Sciatic nerve (tissue), 2 donors: ENCODE results near the gene DUOX2. TPM values are rescaled to one million over a fixed set of nuclear protein-coding genes. Genes with fewer than 3 reads are reported as not detected.
"Not testable (repeated sequence)": the region's sequence is repeated elsewhere in the genome, so short reads cannot be mapped to it uniquely, and the experiment has no call there.

Source experiments
- ATAC-seq: fragments of 200-7000 bp; cut with Tn5 transposase; one replicate; pipeline ENCODE4 v1.9.1; 2020; ENCODE audit warnings: mild to moderate bottlenecking, moderate library complexity
- DNase-seq: peaks from one replicate; pipeline ENCODE4 v3.0.0-alpha.2; 2020; ENCODE audit warnings: low spot score
- intact Hi-C: fragments of 100-400 bp; cut with DNase I; formaldehyde crosslinking; loops from one replicate; pipeline ENCODE4 v1.14.2; 2022
- total RNA-seq: library from RNA; stranded (reverse); fragmentation: NEBNext Ultra II Directional; extraction: Animal tissue kit (Norgen Biotek cat#: 25700); gene quantifications from one replicate; pipeline ENCODE4 v1.2.1, GENCODE V29; 2021
- donor health status: DM: no; HTN: no; CAD: no.
- donor health status: DM: no; HTN: no; CAD: no.

Gene DUOX2
- total RNA-seq, 1 donor from 2014 or later, result 1.5 TPM

DNA sequence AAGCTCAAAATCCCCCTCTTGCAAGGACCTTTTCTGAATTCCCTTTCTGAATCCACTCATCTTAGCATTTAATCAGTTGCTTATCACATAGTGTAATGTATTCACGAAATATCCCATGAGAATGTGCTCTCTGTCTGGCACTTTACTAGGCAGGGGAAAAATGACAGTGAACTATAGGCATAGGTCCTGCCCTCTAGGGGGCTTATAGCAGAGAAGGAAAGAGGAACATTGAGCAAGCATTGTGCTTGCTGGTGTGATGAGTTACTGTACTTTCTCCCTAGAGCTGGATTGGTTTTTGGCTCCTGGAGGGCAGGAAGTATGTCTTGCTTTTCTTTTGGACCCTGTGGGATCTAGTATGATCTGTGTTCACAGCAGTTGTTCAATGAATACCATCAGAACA is 26.5 kb downstream of the DUOX2 start:
- ATAC-seq, result no peak
- intact Hi-C loops, result no loop called here
- no peak for DNase-seq

GRCh38 chr15:45084163-45084562 is 29.8 kb downstream of the DUOX2 start:
- ATAC-seq, result no peak
- no peak for DNase-seq
- intact Hi-C loops, result no loop called here

DNA sequence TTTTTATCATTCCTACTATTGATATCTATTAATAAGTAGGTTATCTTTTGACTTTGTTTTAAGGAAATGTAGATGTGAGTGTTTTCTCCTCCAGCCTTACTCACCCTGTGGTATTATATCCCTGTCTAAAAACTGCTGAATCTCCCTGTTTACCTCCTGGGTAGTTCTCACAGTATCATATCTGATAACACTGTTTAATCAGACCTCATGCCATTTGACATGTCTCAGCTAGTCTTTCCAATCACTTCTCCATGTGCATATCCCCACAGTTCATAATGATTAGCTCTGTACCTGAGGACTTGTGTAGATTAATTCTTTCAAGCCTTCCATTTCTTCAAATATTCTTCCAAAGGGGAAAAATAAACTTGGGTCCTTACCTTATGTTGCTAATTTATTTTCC is 30.7 kb downstream of the DUOX2 start:
- DNase-seq (no peak), ATAC-seq (no peak)
- intact Hi-C loops, result no loop called here

DNA sequence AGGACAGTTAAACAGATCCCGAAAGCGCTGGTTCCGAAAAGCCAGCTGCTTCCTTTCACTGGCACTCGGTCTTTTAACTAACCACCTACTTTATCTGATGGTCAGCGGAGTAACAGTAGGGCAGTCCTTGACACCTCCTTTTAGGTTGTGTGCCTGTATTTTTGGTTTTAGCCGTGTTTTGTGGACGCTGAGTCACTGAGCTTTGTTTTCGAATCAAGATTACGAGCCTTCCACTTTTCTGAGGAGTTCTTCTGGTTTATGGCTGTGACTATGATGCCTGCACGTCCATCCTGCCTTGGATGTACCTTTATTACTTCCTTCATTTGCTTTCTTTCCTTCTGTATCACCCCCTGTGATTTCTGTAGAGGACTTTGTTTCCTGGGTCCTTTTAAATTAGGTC is 31.6 kb downstream of the DUOX2 start:
- DNase-seq, ATAC-seq, intact Hi-C loops: not testable (repeated sequence)

DNA sequence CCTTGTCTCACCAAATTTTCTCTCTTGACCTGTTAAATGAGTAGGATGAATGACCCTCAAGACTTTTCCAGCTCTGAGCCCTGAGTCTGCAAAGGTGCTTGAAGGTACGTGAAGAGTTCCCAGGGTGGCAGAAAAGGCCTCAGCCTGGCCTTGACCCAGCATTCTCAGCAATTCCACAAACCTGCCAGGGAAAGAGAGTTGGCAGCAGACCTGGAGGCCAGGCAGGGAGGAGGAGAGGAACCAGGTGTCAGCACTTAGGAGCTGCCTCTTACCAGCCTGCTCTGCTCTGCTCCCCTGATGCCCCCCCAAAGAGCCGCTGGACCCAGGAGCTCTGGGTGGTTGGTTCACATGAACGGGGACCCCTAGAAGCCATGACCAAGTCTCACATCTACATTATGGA is 33.4 kb downstream of the DUOX2 start:
- ATAC-seq, intact Hi-C loops, DNase-seq: not testable (repeated sequence)

DNA sequence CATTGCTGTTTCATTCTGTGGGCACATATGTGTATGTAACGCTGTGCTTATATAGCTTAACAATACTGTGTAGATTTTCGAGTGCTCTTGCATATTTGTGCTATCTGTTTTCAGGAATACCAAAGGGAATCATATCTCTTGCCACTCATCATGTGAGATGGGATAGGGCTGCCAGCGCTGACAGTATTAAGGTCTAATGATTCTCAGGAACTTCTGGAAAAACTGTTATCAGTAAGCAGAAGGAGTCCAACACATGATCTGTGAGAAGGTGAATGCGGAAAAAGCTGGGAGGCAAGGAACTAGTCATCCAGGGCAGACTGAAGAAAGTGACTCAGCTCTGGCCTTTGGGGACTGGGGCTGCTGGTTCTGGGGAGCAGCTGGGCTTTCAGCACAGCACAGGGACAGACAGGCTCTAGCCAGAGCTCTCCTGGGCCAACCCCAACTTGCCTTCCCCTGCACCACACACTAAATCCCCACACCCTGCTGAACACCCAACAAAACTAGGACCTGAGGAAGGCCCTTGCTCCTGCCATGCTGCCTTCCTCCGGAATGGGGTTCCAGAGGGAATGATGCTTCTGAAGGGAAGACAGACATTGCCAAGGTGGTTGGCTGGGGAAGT is 34.2 kb downstream of the DUOX2 start:
- intact Hi-C loops, ATAC-seq, DNase-seq: not testable (repeated sequence)

DNA sequence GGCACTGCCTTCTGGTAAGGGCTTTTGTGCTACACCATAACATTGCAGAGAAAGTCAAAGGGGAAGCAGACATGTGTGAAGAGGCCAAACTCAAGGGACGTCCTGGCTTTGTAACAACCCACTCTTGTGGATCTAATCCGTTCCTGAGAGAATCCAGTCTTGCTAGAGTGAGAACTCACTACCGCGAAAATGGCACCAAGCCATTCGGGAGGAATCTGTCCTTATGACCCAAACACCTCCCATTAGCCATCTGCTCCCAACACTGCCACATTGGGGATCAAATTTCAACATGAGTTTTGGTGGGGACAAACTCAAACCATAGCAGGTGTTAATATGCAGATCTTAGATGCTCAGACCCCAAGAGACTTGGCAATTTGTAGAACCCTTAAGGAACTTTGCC is 34.8 kb downstream of the DUOX2 start:
- DNase-seq, ATAC-seq, intact Hi-C loops: not testable (repeated sequence)

DNA sequence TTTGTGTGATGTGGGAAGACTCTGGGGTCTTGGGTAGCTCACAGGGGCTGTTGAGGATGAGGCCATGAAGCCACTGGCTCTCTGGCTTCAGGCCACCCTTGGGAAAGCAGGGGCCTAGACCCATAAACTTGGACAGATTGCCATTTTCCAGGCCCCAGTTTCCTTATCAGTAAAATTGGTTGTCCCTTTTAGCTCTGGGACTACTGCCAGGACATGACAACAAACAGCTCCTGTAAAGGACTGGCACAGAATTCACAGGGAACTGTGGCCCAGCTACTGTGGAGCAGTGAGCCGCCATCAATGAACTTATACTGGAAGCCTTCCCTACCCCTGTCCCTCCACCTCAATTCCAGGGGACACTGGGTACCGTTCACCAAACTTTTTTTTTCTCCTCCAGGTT is 36.6 kb downstream of the DUOX2 start:
- ATAC-seq, DNase-seq, intact Hi-C loops: not testable (repeated sequence)

DNA sequence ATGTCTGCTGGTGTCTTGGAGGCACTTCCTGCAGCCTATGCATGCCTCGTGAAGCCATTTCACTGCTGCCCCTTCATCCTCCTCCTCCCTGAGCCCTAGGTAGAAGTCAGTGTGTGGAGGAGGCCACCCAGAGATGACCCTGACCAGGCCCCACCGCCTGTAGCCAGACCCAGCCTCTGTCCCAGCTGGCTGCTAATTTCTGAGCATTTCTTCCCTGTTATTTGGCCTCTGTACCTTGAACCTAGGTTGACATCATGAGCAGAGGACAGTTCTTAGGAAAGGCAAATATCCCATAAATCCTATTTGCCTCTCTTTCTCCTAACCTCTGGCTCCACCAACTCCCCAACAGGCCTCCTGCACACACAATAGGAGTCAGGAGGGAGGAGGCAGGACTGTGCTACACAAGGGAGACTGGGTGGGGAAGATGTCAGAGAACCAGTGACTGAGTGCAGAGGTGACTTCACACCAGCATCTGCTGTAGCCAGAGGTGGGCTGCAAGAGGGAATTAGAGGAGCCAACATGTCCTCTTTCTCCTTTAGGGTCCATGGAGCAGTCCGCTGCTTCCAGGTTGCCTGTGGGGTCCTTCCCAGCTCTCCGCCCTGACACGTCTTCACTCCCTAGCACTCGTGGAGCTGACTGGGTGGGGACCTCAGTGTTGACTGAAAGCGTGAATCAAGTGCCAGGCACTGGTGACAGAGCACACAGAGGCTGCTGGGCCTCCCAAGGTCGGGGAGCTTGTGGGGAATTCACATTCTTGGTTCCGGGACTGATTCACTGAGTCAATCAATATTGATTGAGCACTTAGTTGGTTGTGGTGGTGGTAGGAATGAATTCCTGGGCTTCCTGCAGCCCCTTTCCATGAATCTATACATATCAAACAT is 38.3 kb downstream of the DUOX2 start:
- ATAC-seq, intact Hi-C loops, DNase-seq: not testable (repeated sequence)

- ATAC-seq, intact Hi-C loops, DNase-seq: not testable (repeated sequence)
Observed at GRCh38 chr15:45073602-45074001, 40.4 kb downstream of the DUOX2 start.

DNA sequence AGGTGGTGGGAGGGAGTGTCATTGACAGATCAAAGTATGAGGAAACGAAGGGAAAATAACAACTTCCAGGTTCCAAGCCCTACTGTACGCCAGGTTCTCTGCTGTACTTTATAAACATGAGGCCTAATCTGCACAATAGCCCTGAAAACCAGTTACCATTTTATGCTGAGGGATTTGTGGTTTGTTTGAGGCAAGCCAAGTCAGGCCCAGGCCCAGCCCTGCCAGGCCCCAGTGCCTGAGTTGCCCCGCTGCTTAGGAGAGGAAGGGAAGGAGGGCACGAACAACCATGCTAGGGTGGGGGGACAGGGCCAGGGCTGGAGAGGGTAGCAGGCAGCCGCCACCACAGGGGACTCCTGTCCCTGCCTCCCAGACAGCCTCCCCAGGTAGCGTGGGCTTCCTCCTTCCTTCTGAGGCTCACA is 44.0 kb downstream of the DUOX2 start:
- DNase-seq, ATAC-seq, intact Hi-C loops: not testable (repeated sequence)

- ATAC-seq (no peak), DNase-seq (no peak)
- intact Hi-C loops, result no loop called here
Observed at GRCh38 chr15:45064386-45064785, 49.6 kb downstream of the DUOX2 start.

DNA sequence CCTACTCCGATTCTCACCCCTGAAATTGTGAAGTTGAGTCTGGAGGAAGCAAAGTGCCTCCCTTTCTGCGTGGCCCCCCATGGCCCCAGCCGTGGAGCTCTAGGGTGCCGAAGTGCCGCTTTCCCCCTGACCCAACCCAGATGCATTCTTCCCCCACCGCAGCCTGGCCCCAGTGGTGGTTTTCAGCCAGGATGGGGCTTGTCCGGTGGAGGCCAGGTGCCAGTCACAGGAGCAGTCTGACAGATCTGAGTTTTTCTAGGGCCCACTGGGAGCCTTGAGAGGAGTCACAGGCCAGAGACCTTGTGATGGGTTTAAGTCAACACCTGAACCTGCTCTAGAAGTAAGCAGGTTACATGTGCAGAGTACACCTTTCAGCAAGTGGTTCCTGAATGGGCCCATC is 51.7 kb downstream of the DUOX2 start:
- ATAC-seq, intact Hi-C loops, DNase-seq: not testable (repeated sequence)

DNA sequence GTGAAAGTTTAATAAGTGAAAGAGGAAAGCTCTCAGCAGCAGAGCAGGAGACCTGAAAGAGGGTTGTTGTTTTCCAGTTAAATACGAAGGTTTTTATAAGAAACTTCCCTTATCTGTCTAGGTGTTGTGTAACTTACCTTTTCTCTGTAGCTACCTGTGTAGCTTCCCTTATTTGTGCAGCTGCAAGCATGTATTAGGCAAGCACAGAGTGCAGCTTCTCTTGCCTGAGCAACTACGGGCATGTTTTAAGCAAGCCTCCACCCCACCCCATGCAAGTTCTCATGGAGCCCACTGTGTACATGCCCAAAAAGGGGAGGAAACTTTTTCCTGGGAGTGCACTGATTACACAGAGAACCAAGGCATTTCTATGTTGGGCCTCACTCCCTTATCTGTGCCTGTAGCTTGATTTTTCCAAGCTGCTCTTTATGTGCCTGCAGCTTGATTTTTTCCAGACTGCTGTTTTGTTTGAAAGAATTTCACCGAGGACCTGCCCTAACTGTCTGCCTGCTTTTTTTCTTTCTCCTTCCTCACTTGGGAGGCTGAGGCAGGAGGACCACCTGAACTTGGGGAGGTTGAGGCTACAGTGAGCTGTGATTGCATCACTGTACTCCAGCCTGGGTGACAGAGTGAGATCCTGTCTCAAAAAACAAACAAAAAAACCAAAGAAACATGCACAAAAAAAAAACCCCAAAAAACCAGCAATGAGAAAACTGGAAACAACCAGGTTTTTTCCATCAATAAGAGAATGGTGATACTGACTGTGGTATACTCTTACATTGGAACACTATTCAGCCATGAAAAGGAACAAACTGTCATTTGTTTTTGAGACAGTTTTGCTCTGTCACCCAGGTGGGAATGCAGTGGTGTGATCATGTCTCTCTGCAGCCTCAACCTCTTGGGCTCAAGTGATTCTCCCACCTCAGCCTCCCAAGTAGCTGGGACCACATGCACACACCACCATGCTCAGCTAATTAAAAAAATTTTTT is 55.0 kb downstream of the DUOX2 start:
- intact Hi-C loops, ATAC-seq, DNase-seq: not testable (repeated sequence)

- intact Hi-C loops, ATAC-seq, DNase-seq: not testable (repeated sequence)
Observed at GRCh38 chr15:45052676-45053075, 61.3 kb downstream of the DUOX2 start.

DNA sequence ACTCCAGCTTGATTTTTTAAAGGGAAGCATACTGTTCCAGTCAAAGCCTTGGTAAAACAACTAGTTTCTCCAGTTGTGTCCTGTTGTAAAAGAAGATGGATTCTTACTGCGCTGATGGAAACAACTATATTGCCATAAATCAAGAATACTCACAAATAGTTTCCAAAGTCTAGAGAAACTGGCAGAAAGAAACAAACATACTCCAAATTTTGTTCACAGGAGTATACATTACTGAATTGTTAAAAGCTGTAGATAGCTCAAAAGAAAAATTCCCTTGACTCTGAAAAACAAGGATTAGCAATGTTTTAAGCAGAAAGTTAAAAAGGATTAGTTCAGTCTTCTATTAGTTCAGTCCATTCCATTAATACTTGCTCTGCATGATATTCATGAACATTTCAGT is 63.4 kb downstream of the DUOX2 start:
- intact Hi-C loops, result no loop called here
- no peak for ATAC-seq
- DNase-seq, result no peak

DNA sequence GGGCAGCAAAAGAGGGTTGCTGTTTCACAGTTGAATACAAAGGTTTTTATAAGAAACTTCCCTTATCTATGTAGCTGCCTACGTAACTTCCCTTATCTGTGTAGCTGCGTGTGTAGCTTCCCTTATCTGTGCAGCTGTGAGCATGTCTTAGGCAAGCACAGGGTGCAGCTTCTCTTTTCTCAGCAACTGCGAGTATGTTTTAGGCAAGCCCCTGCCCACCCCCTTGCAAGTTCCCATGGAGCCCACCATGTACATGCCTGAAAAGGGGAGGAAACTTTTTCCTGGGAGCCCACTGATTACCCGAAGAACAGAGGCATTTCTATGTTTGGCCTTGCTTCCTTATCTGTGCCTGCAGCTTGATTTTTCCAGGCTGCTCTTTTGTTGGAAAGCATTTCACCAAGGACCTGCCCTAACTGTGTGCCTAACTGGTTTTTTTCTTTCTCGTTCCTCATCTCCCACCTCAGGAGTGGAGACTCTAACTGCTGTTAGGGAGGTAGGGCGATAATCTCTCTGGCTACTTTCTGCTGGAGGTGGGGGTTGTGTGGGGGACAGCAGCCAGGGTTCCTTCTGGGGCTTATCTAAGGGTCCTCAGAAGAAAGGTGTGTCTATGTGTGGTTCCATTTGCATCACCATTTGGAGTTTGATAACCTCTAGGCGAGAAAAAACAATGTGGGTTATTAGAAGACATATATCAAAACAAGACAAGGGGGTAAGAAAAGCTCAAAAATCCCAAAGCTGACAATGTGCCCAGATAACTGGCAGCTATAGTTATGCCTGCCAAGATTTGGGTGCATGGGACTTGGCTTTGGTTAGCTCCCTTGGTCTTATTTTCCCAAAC is 65.0 kb downstream of the DUOX2 start:
- DNase-seq, result no peak
- intact Hi-C loops, result no loop called here
- ATAC-seq, result peak; percentile 76

- ATAC-seq, DNase-seq, intact Hi-C loops: not testable (repeated sequence)
Observed at GRCh38 chr15:45048449-45048793, 65.6 kb downstream of the DUOX2 start.
